Mesenchymal stem cell (in vitro differentiated cells and primary cell): ENCODE data around the gene ZNF865.

ENCODE experiments used
- DNase-seq: peaks from one replicate; pipeline ENCODE4 v3.0.0-alpha.2; 2013
- H2AFZ ChIP-seq: one replicate; pipeline ENCODE4 v1.6.1; 2013; ENCODE audit warnings: low read depth, mild to moderate bottlenecking, control low read depth, inconsistent platforms, low read length, moderate library complexity
- H2AK5ac ChIP-seq: 2 replicates; pipeline ENCODE4 v1.6.1; 2013; ENCODE audit warnings: low read length, moderate library complexity, mild to moderate bottlenecking, inconsistent platforms; ENCODE audit not compliant: severe bottlenecking
- H2BK120ac ChIP-seq: one replicate; pipeline ENCODE4 v1.6.1; 2013; ENCODE audit warnings: low read depth, mild to moderate bottlenecking, inconsistent platforms, low read length, moderate library complexity
- H2BK12ac ChIP-seq, 2 experiments: one replicate each; pipeline ENCODE4 v1.6.1; 2013; ENCODE audit warnings: inconsistent platforms in 2 of 2, low read length in 2 of 2, mild to moderate bottlenecking in 2 of 2, moderate library complexity in 2 of 2, control low read depth in 1 of 2
- H2BK15ac ChIP-seq: one replicate; pipeline ENCODE4 v1.6.1; 2013; ENCODE audit warnings: mild to moderate bottlenecking, low read depth, inconsistent platforms; ENCODE audit not compliant: poor library complexity, severe bottlenecking
- H2BK5ac ChIP-seq: 2 replicates; pipeline ENCODE4 v1.6.1; 2013; ENCODE audit warnings: low read depth, mild to moderate bottlenecking, low read length, control low read depth, inconsistent platforms; ENCODE audit not compliant: poor library complexity, severe bottlenecking
- H3K14ac ChIP-seq, 2 experiments: one replicate each; pipeline ENCODE4 v1.6.1; 2013; ENCODE audit warnings: inconsistent platforms in 2 of 2, low read length in 2 of 2, control low read depth in 1 of 2, mild to moderate bottlenecking in 1 of 2, moderate library complexity in 1 of 2
- H3K18ac ChIP-seq, 2 experiments: one replicate each; pipeline ENCODE4 v1.6.1; 2013; ENCODE audit warnings: inconsistent platforms in 2 of 2, low read length in 2 of 2, control low read depth in 1 of 2, low read depth in 1 of 2, mild to moderate bottlenecking in 1 of 2
- H3K23ac ChIP-seq, 2 experiments: one replicate each; pipeline ENCODE4 v1.6.1; 2013; ENCODE audit warnings: inconsistent platforms in 2 of 2, low read length in 2 of 2, mild to moderate bottlenecking in 2 of 2, moderate library complexity in 2 of 2, control low read depth in 1 of 2
- H3K27ac ChIP-seq: 2 replicates; pipeline ENCODE4 v1.5.1; 2013; ENCODE audit warnings: mild to moderate bottlenecking, moderate library complexity, low read length, control low read depth, inconsistent platforms; ENCODE audit not compliant: poor library complexity, severe bottlenecking
- H3K27me3 ChIP-seq, 2 experiments: 2 replicates each; pipeline versions ENCODE4 v1.6.1 to v1.7.0; 2013; ENCODE audit warnings: low read length in 2 of 2, mild to moderate bottlenecking in 2 of 2, moderate library complexity in 2 of 2, control low read depth in 1 of 2, inconsistent platforms in 1 of 2; ENCODE audit not compliant: control insufficient read depth in 1 of 2, insufficient read depth in 1 of 2
- H3K36me3 ChIP-seq, 2 experiments: 2 replicates each; pipeline versions ENCODE4 v1.6.1 to v1.7.0; 2013; ENCODE audit warnings: low read length in 2 of 2, control low read depth in 1 of 2, inconsistent platforms in 1 of 2, low read depth in 1 of 2, mild to moderate bottlenecking in 1 of 2; ENCODE audit not compliant: insufficient read depth in 2 of 2, control insufficient read depth in 1 of 2
- H3K4ac ChIP-seq, 2 experiments: one replicate each; pipeline ENCODE4 v1.6.1; 2013; ENCODE audit warnings: inconsistent platforms in 2 of 2, low read length in 2 of 2, mild to moderate bottlenecking in 2 of 2, moderate library complexity in 2 of 2, control low read depth in 1 of 2, low read depth in 1 of 2
- H3K4me1 ChIP-seq: 2 replicates; pipeline ENCODE4 v1.6.1; 2013; ENCODE audit warnings: low read depth, low read length, control low read depth; ENCODE audit not compliant: control insufficient read depth, insufficient read depth
- H3K4me2 ChIP-seq: 2 replicates; pipeline ENCODE4 v1.6.1; 2013; ENCODE audit warnings: low read length, mild to moderate bottlenecking, inconsistent platforms; ENCODE audit not compliant: poor library complexity, severe bottlenecking
- H3K4me3 ChIP-seq, 2 experiments: 2 replicates each; pipeline versions ENCODE4 v1.5.1 to v1.7.0; 2013; ENCODE audit warnings: low read length in 2 of 2, mild to moderate bottlenecking in 2 of 2, control low read depth in 1 of 2, low read depth in 1 of 2; ENCODE audit not compliant: insufficient read depth in 1 of 2
- H3K79me1 ChIP-seq: replicated peaks from 2 replicates; pipeline ENCODE4 v1.6.1; 2013; ENCODE audit warnings: mild to moderate bottlenecking, control low read depth, low read length, inconsistent platforms; ENCODE audit not compliant: poor library complexity, severe bottlenecking
- H3K9ac ChIP-seq: 2 replicates; pipeline ENCODE4 v1.7.0; 2013; ENCODE audit warnings: mild to moderate bottlenecking, low read length, moderate library complexity
- H3K9me3 ChIP-seq: 2 replicates; pipeline ENCODE4 v1.7.0; 2013; ENCODE audit warnings: mild to moderate bottlenecking, low read length; ENCODE audit not compliant: control insufficient read depth
- H4K8ac ChIP-seq: one replicate; pipeline ENCODE4 v1.6.1; 2013; ENCODE audit warnings: inconsistent platforms, mild to moderate bottlenecking, low read length, moderate library complexity
- H4K91ac ChIP-seq: one replicate; pipeline ENCODE4 v1.6.1; 2013; ENCODE audit warnings: mild to moderate bottlenecking, low read length, inconsistent platforms
- WGBS: methylation state at CpG from one replicate; pipeline ENCODE4 v1.1.7; 2013; ENCODE audit warnings: mixed read lengths; 5-methylcytosine and 5-hydroxymethylcytosine counted together

Gene ZNF865

GRCh38 chr19:55646889-55647731, 41.7 kb downstream of the ZNF865 start:
- Histone ChIP-seq H3K27ac (peak overlapping the region; percentile 59), H3K4ac (peak overlapping the region in 1 of 2 experiments; percentile 81), H3K23ac (peak overlapping the region in 1 of 2 experiments; percentile 23), H2BK12ac (peak overlapping the region in 1 of 2 experiments; percentile 29), H3K79me1 (peaks cover 41% of the 10 kb centered on the region), H2BK15ac (peak overlapping the region; percentile 33), H2BK5ac (no peak overlapping the region), H4K91ac (peak overlapping the region; percentile 55), H3K9me3 (no peaks in the 10 kb centered on the region), H2AK5ac (peak overlapping the region; percentile 60), H4K8ac (peak overlapping the region; percentile 90), H3K36me3 (peaks cover 21 to 47% of the 10 kb centered on the region in 2 experiments), H3K4me3 (peak overlapping the region; percentile 83 to 88), H2BK120ac (no peak overlapping the region), H3K18ac (peak overlapping the region; percentile 54 to 63), H3K27me3 (no peaks in the 10 kb centered on the region), H3K9ac (peak overlapping the region; percentile 87), H3K4me2 (peak overlapping the region; percentile 76), H3K14ac (peak overlapping the region in 1 of 2 experiments; percentile 61), H2AFZ (no peak overlapping the region), H3K4me1 (peaks cover 41% of the 10 kb centered on the region)
- WGBS, result 48% methylated on average over 8 of the region's 14 CpGs
- DNase-seq, result no peak

GRCh38 chr19:55647732-55648584, 42.5 kb downstream of the ZNF865 start, which contains the start of gene CCDC106:
CCDC106 (plus strand) TSS chr19:55648212; CDS start chr19:55649047, 835 bp downstream.
- Histone ChIP-seq H3K4me1 (peaks cover 34% of the 10 kb centered on the region), H2BK15ac (peak within 1 kb of the TSS; percentile 98), H3K4me3 (peak within 1 kb of the TSS; percentile 83 to 88), H3K27ac (peak within 1 kb of the TSS; percentile 59), H3K36me3 (peaks cover 25 to 51% of the 10 kb centered on the region in 2 experiments), H3K14ac (peak within 1 kb of the TSS; percentile 89 to 99), H4K91ac (peak within 1 kb of the TSS; percentile 91), H3K79me1 (peaks cover 46% of the 10 kb centered on the region), H3K9me3 (no peaks in the 10 kb centered on the region), H3K27me3 (no peaks in the 10 kb centered on the region), H2AFZ (peak within 1 kb of the TSS; percentile 97), H3K4me2 (peak within 1 kb of the TSS; percentile 76), H2BK12ac (peak within 1 kb of the TSS in 1 of 2 experiments; percentile 96), H4K8ac (peak within 1 kb of the TSS; percentile 95), H2BK120ac (peak within 1 kb of the TSS; percentile 37), H3K9ac (peak within 1 kb of the TSS; percentile 87), H2BK5ac (peak within 1 kb of the TSS; percentile 90), H3K23ac (peak within 1 kb of the TSS in 1 of 2 experiments; percentile 85), H3K4ac (peak within 1 kb of the TSS; percentile 90 to 96), H3K18ac (peak within 1 kb of the TSS; percentile 87 to 100), H2AK5ac (peak within 1 kb of the TSS; percentile 60)
- WGBS, result 1% methylated on average over 57 of the region's 87 CpGs
- DNase-seq, result peak; percentile 82

- 63% methylated on average over 22 of the region's 25 CpGs for WGBS
- peaks cover 25 to 53% of the 10 kb centered on the region in 2 experiments for H3K36me3 ChIP-seq
- H3K23ac ChIP-seq, result peak overlapping the region in 1 of 2 experiments; percentile 83
Observed at GRCh38 chr19:55648585-55649267, 43.3 kb downstream of the ZNF865 start.

More at GRCh38 chr19:55648585-55649267, 43.3 kb downstream of the ZNF865 start:
- peaks cover 46% of the 10 kb centered on the region for H3K79me1 ChIP-seq
- H3K9me3 ChIP-seq, result no peaks in the 10 kb centered on the region
- H3K4me3 ChIP-seq, result peak overlapping the region; percentile 83 to 88
- H2BK15ac ChIP-seq, result peak overlapping the region; percentile 98
- peaks cover 33% of the 10 kb centered on the region for H3K4me1 ChIP-seq
- H2BK5ac ChIP-seq, result no peak overlapping the region
- no peak overlapping the region for H2AFZ ChIP-seq
- H4K8ac ChIP-seq, result peak overlapping the region; percentile 95
- peak overlapping the region in 1 of 2 experiments; percentile 96 for H3K14ac ChIP-seq
- H3K27ac ChIP-seq, result no peak overlapping the region
- peak overlapping the region; percentile 87 for H3K9ac ChIP-seq
- H2BK12ac ChIP-seq, result peak overlapping the region in 1 of 2 experiments; percentile 83
- H2AK5ac ChIP-seq, result peak overlapping the region; percentile 53
- H3K27me3 ChIP-seq, result no peaks in the 10 kb centered on the region
- no peak for DNase-seq
- H4K91ac ChIP-seq, result peak overlapping the region; percentile 91
- peak overlapping the region; percentile 76 for H3K4me2 ChIP-seq
- peak overlapping the region; percentile 90 to 96 for H3K4ac ChIP-seq
- peak overlapping the region; percentile 37 for H2BK120ac ChIP-seq
- peak overlapping the region; percentile 1 to 100 for H3K18ac ChIP-seq
